Thymus (tissue), 11 donors: Measurements from ENCODE around the gene MGMT. TPM values are rescaled to one million over a fixed set of nuclear protein-coding genes. Genes with fewer than 3 reads are reported as not detected.

ENCODE experiments used
- DNase-seq, 9 donors: peaks; one replicate each; pipeline ENCODE4 v3.0.0-alpha.2; 2013; ENCODE audit warnings: low spot score in 9 of 9, low read depth in 6 of 9, missing footprints in 1 of 9
- H3K27ac ChIP-seq, 2 donors: one replicate each; pipeline ENCODE4 v1.5.1; 2013; ENCODE audit warnings: control low read depth in 1 of 2, low read depth in 1 of 2, low read length in 1 of 2, mild to moderate bottlenecking in 1 of 2, moderate library complexity in 1 of 2
- H3K27me3 ChIP-seq, 2 donors: one replicate each; pipeline ENCODE4 v1.5.1; 2013; ENCODE audit warnings: low read length in 1 of 2; ENCODE audit not compliant: control insufficient read depth in 2 of 2, insufficient read depth in 1 of 2
- H3K36me3 ChIP-seq, 2 donors: one replicate each; pipeline ENCODE4 v1.5.1; 2013; ENCODE audit warnings: low read length in 1 of 2, mild to moderate bottlenecking in 1 of 2, moderate library complexity in 1 of 2; ENCODE audit not compliant: control insufficient read depth in 2 of 2, insufficient read depth in 2 of 2
- H3K4me1 ChIP-seq, 2 donors: one replicate each; pipeline ENCODE4 v1.5.1; 2013; ENCODE audit warnings: low read length in 2 of 2; ENCODE audit not compliant: control insufficient read depth in 2 of 2, insufficient read depth in 2 of 2
- H3K4me3 ChIP-seq, 2 donors: one replicate each; pipeline ENCODE4 v1.5.1; 2013; ENCODE audit warnings: low read length in 2 of 2, control low read depth in 1 of 2, mild to moderate bottlenecking in 1 of 2
- H3K9me3 ChIP-seq, 2 donors: one replicate each; pipeline ENCODE4 v1.5.1; 2013; ENCODE audit warnings: low read length in 1 of 2, mild to moderate bottlenecking in 1 of 2; ENCODE audit not compliant: control insufficient read depth in 2 of 2, insufficient read depth in 1 of 2
- WGBS: extraction: QIAGEN DNeasy Blood & Tissue Kit; methylation state at CpG from one replicate; pipeline ENCODE4 v1.1.7; 2013; 5-methylcytosine and 5-hydroxymethylcytosine counted together
- polyA plus RNA-seq: library from polyadenylated mRNA; stranded (reverse); fragments of 200-250 nt; gene quantifications from one replicate; pipeline ENCODE4 v1.2.3, GENCODE V29; 2013
- total RNA-seq: library from RNA; stranded (reverse); fragments of 120-200 nt; gene quantifications from one replicate; pipeline ENCODE4 v1.2.4, GENCODE V29; 2013
- donor health status: healthy.

Gene MGMT
- total and polyA plus RNA-seq, 2 donors: 20.9 to 42.4 TPM

- H3K4me3 ChIP-seq: no peak overlapping the region
- H3K9me3 ChIP-seq: no peaks in the 10 kb centered on the region
- peaks cover 0 to 2% of the 10 kb centered on the region in 2 donors for H3K4me1 ChIP-seq
- WGBS: 96% methylated on average over 8 of the region's 8 CpGs
- H3K27ac ChIP-seq: no peak overlapping the region
- H3K27me3 ChIP-seq: no peaks in the 10 kb centered on the region
- no peak for DNase-seq
- H3K36me3 ChIP-seq: no peaks in the 10 kb centered on the region
Observed at GRCh38 chr10:129607607-129608109, 140.6 kb downstream of the MGMT start.

- DNase-seq: no peak
- no peaks in the 10 kb centered on the region for H3K27me3 ChIP-seq
- H3K4me1 ChIP-seq: peaks cover 0 to 2% of the 10 kb centered on the region in 2 donors
- H3K9me3 ChIP-seq: no peaks in the 10 kb centered on the region
- 97% methylated on average over 10 of the region's 10 CpGs for WGBS
- peak overlapping the region in 1 of 2 donors; percentile 33 for H3K27ac ChIP-seq
- no peaks in the 10 kb centered on the region for H3K36me3 ChIP-seq
- H3K4me3 ChIP-seq: no peak overlapping the region
Observed at GRCh38 chr10:129608653-129609052, 141.6 kb downstream of the MGMT start.

GRCh38 chr10:129609551-129609950 is 142.5 kb downstream of the MGMT start:
- 98% methylated on average over 9 of the region's 9 CpGs for WGBS
- no peak for DNase-seq

GRCh38 chr10:129612481-129613109 is 145.6 kb downstream of the MGMT start:
- no peaks in the 10 kb centered on the region for H3K27me3 ChIP-seq
- no peaks in the 10 kb centered on the region for H3K9me3 ChIP-seq
- H3K36me3 ChIP-seq: no peaks in the 10 kb centered on the region
- no peak overlapping the region for H3K27ac ChIP-seq
- 96% methylated on average over 13 of the region's 13 CpGs for WGBS
- H3K4me3 ChIP-seq: no peak overlapping the region
- DNase-seq: no peak
- peaks cover 0 to 2% of the 10 kb centered on the region in 2 donors for H3K4me1 ChIP-seq

More at GRCh38 chr10:129609551-129609950, 142.5 kb downstream of the MGMT start:
- Histone ChIP-seq H3K36me3 (no peaks in the 10 kb centered on the region), H3K27ac (no peak overlapping the region), H3K4me3 (no peak overlapping the region), H3K9me3 (no peaks in the 10 kb centered on the region), H3K4me1 (peaks cover 0 to 2% of the 10 kb centered on the region in 2 donors), H3K27me3 (no peaks in the 10 kb centered on the region)

GRCh38 chr10:129613377-129613980 is 146.4 kb downstream of the MGMT start:
- Histone ChIP-seq H3K4me3 (no peak overlapping the region), H3K27ac (no peak overlapping the region), H3K27me3 (no peaks in the 10 kb centered on the region), H3K9me3 (no peaks in the 10 kb centered on the region), H3K4me1 (peaks cover 0 to 2% of the 10 kb centered on the region in 2 donors), H3K36me3 (no peaks in the 10 kb centered on the region)
- 97% methylated on average over 12 of the region's 12 CpGs for WGBS
- DNase-seq: no peak

- Histone ChIP-seq H3K9me3 (no peaks in the 10 kb centered on the region), H3K27me3 (no peaks in the 10 kb centered on the region), H3K36me3 (no peaks in the 10 kb centered on the region), H3K27ac (no peak overlapping the region), H3K4me1 (peaks cover 0 to 2% of the 10 kb centered on the region in 2 donors), H3K4me3 (no peak overlapping the region)
- WGBS: 87% methylated on average over 19 of the region's 19 CpGs
- DNase-seq: no peak
Observed at GRCh38 chr10:129614341-129614740, 147.3 kb downstream of the MGMT start.

GRCh38 chr10:129615381-129615780 is 148.3 kb downstream of the MGMT start:
- H3K27me3 ChIP-seq: no peaks in the 10 kb centered on the region
- no peak overlapping the region for H3K4me3 ChIP-seq
- no peaks in the 10 kb centered on the region for H3K9me3 ChIP-seq
- WGBS: 98% methylated on average over 9 of the region's 9 CpGs
- DNase-seq: no peak
- peaks cover 0 to 2% of the 10 kb centered on the region in 2 donors for H3K4me1 ChIP-seq
- H3K36me3 ChIP-seq: no peaks in the 10 kb centered on the region
- no peak overlapping the region for H3K27ac ChIP-seq

GRCh38 chr10:129615921-129616525 is 149.0 kb downstream of the MGMT start:
- H3K27me3 ChIP-seq: no peaks in the 10 kb centered on the region
- no peak for DNase-seq
- no peak overlapping the region for H3K4me3 ChIP-seq
- peaks cover 0 to 2% of the 10 kb centered on the region in 2 donors for H3K4me1 ChIP-seq
- no peaks in the 10 kb centered on the region for H3K9me3 ChIP-seq
- no peaks in the 10 kb centered on the region for H3K36me3 ChIP-seq
- WGBS: 98% methylated on average over 14 of the region's 14 CpGs
- H3K27ac ChIP-seq: no peak overlapping the region

GRCh38 chr10:129617768-129618167 is 150.7 kb downstream of the MGMT start:
- no peak overlapping the region for H3K4me3 ChIP-seq
- H3K27ac ChIP-seq: no peak overlapping the region
- no peaks in the 10 kb centered on the region for H3K9me3 ChIP-seq
- 96% methylated on average over 3 of the region's 3 CpGs for WGBS
- DNase-seq: no peak
- H3K27me3 ChIP-seq: no peaks in the 10 kb centered on the region
- no peaks in the 10 kb centered on the region for H3K36me3 ChIP-seq
- H3K4me1 ChIP-seq: no peaks in the 10 kb centered on the region
